ENCODE data around the gene HUWE1.

Gene HUWE1

DNA sequence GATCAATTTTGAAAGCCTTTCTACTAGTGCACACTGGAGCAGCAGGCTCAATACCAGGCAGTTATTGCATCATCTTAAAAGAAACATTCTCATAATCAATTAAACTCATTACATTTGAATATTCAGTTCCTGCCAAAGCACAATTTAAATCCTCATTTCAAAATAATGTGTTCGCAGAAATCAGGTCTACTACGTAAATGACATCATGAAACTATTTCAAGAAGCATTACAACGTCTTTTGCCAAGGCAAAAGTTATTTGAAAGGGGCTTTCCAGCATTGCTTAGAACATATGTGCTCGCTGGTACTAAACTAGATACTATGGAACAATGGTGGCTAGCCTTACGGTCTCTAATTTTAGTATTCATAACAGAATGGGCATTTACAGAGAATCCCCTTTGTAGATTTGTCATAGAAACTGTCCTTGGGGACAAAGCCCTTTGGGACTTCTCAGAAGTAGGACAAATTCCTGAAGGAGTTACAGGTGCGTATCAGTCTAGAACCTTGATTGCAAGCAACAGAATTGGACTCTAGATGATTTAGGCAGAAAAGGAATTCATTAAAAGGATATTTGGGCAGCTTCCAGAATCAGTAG, 27.6 kb upstream of the HUWE1 start:
- Mint-ChIP-seq H3K27ac (peak overlapping the region; percentile 98), H3K9me3 (no peaks in the 10 kb centered on the region), H3K4me3 (peak overlapping the region; percentile 76), H3K4me1 (peaks cover 44% of the 10 kb centered on the region), H3K36me3 (no peaks in the 10 kb centered on the region), H3K27me3 (no peaks in the 10 kb centered on the region)
- peak; percentile 61 for ATAC-seq

DNA sequence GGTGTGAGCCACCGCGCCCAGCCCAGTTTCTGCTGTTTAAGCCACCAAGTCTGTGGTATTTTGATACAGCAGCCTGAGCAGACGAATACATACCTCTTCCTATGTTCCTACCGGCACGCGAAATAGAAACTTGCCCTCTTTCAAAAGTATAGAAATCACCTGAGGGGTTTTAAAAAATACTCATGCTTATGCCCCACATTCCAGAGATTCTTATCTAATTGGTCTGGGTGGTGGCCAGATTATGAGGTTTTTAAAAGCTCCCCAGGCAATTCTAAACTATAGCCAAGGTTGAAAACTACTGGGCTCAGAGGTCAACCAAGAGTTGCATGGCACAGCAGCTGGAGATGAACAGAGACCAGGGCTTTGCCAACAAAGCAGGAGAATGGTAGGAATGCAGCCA, 24.9 kb upstream of the HUWE1 start:
- no peak overlapping the region for H3K4me3 Mint-ChIP-seq
- H3K4me1 Mint-ChIP-seq: peaks cover 27% of the 10 kb centered on the region
- no peaks in the 10 kb centered on the region for H3K36me3 Mint-ChIP-seq
- no peaks in the 10 kb centered on the region for H3K27me3 Mint-ChIP-seq
- H3K27ac Mint-ChIP-seq: no peak overlapping the region
- H3K9me3 Mint-ChIP-seq: no peaks in the 10 kb centered on the region
- no peak for ATAC-seq

DNA sequence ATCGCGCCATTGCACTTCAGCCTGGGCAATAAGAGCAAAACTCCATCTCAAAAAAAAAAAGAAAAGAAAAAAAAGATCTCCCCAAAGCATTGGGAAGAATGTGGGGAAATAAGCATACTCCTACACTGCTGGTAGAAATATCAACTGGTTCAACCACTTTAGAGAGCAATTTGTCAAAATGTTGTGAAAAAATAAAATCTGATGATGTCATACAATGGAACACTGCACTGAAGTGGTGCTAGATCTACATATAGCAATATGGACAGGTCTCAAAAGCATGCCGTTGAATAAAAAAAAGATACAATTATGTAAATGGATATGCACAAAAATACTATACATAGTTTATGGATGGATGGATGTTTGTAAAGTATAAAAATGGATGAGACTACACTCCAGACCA, 18.3 kb upstream of the HUWE1 start:
- no peaks in the 10 kb centered on the region for H3K36me3 Mint-ChIP-seq
- H3K27me3 Mint-ChIP-seq: no peaks in the 10 kb centered on the region
- peak overlapping the region; percentile 72 for H3K27ac Mint-ChIP-seq
- no peak for ATAC-seq
- H3K4me1 Mint-ChIP-seq: no peaks in the 10 kb centered on the region
- no peak overlapping the region for H3K4me3 Mint-ChIP-seq
- no peaks in the 10 kb centered on the region for H3K9me3 Mint-ChIP-seq

DNA sequence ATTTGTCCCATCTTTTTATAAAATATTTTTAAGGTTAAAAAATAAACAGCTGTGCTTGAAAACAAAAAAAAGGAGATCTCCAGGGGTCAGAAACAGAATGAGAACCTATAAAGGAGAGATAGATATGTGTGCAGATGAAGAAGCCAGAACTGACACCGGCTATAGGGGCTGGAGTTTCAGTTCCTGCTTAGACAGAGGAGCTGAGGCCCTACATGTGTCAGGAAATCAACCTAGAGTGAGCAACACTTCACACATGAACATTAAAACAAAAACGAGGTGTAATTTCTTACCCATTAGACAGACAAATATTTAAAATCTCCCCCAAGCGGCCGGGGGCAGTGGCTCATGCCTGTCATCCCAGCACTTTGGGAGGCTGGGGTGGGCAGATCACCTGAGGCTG, 17.8 kb upstream of the HUWE1 start:
- peak; percentile 79 for ATAC-seq
- no peaks in the 10 kb centered on the region for H3K9me3 Mint-ChIP-seq
- no peaks in the 10 kb centered on the region for H3K4me1 Mint-ChIP-seq
- peak overlapping the region; percentile 72 for H3K27ac Mint-ChIP-seq
- no peaks in the 10 kb centered on the region for H3K36me3 Mint-ChIP-seq
- no peak overlapping the region for H3K4me3 Mint-ChIP-seq
- H3K27me3 Mint-ChIP-seq: no peaks in the 10 kb centered on the region

DNA sequence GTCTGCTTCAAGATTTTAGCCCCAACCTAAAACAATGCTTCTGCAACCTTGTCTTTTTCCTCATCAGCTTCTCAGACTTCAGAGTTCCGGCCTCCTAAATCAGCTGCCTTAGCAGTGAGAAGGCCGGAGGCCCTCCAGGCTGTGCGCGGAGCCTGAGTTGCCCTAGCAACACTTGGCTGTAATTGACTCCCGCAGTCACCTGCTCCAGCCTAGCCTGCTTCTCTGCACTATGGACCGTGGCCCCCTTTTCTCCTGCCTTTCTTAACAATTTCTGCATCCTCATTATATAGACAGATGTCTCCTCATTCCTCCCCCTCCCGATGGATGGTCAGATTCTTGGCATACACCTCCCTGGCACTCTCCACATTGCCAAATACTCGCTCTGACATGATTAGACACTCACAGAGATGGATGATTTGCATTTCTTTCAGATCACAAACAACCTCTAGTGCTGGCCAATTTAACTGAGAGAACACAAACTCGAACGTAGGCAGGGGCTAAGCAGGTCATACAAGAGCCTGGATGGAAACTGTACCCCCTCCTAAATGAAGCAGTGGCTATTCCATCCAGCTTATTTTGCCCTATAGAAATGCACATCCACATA, 9.5 kb upstream of the HUWE1 start:
- no peaks in the 10 kb centered on the region for H3K36me3 Mint-ChIP-seq
- no peaks in the 10 kb centered on the region for H3K9me3 Mint-ChIP-seq
- no peaks in the 10 kb centered on the region for H3K27me3 Mint-ChIP-seq
- ATAC-seq: no peak
- no peak overlapping the region for H3K27ac Mint-ChIP-seq
- no peaks in the 10 kb centered on the region for H3K4me1 Mint-ChIP-seq
- no peak overlapping the region for H3K4me3 Mint-ChIP-seq

DNA sequence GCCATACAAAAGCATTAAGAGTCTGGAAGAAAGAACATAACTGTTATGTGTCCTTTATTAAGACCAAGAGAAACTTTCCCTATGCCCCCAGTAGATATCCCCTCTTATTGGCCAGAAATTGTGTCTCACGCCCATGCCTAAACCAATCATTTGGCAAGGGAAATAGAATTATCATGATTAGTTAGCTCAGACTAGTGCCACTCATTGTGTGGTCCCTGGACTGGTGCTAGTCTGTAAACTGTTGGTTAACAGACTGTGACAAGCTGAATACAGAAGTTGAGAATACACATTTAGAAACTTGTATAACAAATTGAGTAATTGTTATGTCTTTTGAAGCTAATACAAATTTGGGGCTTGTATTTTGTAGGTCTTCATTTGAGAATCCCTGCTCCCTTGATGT, 8.1 kb upstream of the HUWE1 start:
- no peaks in the 10 kb centered on the region for H3K27me3 Mint-ChIP-seq
- no peak overlapping the region for H3K27ac Mint-ChIP-seq
- no peaks in the 10 kb centered on the region for H3K9me3 Mint-ChIP-seq
- no peak overlapping the region for H3K4me3 Mint-ChIP-seq
- no peaks in the 10 kb centered on the region for H3K4me1 Mint-ChIP-seq
- H3K36me3 Mint-ChIP-seq: no peaks in the 10 kb centered on the region
- ATAC-seq: no peak

DNA sequence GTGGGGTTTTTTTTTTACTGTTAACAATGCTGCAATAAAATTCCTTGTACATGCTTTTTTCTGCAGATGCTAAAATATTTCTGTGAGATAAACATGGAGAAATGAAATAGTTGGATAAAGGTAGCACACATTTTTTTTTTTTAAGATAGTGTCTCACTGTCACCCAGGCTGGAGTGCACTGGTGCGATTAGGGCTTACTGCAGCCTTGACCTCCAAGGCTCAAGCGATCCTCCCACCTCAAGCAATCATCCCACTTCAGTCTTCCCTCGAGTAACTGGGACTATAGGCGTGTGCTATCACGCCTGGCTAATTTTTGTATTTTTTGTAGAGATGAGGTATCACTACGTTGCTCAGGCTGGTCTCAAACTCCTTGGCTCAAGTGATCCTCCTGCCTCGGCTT, 1.8 kb upstream of the HUWE1 start:
- no peak overlapping the region for H3K4me3 Mint-ChIP-seq
- no peak overlapping the region for H3K27ac Mint-ChIP-seq
- peaks cover 6% of the 10 kb centered on the region for H3K4me1 Mint-ChIP-seq
- H3K9me3 Mint-ChIP-seq: no peaks in the 10 kb centered on the region
- no peak for ATAC-seq
- H3K36me3 Mint-ChIP-seq: no peaks in the 10 kb centered on the region
- H3K27me3 Mint-ChIP-seq: no peaks in the 10 kb centered on the region

DNA sequence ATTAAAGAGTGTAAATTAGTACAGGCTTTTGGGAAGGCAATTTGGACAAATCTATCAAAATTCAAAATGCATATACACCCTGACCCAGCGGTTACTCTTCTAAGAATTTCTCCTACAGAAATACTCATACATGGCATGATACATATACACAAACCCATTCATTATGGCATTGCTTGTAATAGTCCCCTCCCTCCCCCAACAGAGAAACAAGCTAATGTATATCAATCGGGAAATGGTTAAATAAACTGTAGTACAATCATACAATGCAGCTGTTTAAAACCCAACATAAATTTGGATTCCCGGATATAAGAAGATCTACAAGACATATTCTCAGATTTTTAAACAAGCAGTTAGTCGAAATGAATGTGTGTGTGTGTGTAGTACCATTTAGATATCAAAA, 808 bp downstream of the HUWE1 start:
- no peak for ATAC-seq
- Mint-ChIP-seq H3K27me3 (no peaks in the 10 kb centered on the region), H3K36me3 (peaks cover 16% of the 10 kb centered on the region), H3K4me3 (peak overlapping the region; percentile 99), H3K9me3 (no peaks in the 10 kb centered on the region), H3K4me1 (peaks cover 23% of the 10 kb centered on the region), H3K27ac (peak overlapping the region; percentile 87)

DNA sequence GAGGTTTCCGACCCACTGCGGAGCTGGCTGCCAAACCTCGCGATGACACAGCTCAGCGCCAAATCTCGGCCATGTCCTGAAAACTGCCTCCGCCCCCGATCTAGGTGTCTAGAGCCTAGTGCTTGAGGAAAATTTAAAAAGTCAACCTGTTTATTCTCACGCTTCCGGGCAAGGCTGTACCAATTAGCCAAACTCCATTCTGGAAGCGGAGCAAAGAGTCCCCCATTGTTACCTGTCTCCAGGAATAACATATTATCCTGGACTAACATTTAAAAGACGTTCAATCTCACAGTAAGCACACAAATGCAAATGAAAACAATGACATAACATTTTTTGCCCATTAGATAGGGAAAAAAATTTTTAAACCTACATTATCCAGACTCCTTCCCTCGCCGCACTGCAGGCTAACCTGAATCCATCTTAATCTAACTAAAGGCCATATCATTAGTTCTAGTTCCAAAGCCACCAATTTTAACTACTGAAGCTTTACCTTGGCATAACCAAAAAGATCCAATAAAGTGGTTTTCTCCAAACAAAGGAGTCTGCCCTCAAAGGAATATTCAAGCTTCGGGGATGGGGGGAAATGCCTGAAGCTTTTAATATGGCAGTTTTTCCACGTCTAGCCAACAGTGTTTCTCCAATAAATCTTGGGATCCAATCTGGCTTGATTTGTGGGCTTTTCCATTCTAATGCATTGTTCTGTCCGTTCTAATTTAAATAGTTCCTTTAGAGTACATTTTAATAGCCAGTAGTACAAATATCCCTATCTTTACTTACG, 1.9 kb downstream of the HUWE1 start:
- Mint-ChIP-seq H3K4me1 (peaks cover 23% of the 10 kb centered on the region), H3K4me3 (peak overlapping the region; percentile 99), H3K9me3 (no peaks in the 10 kb centered on the region), H3K27me3 (no peaks in the 10 kb centered on the region), H3K36me3 (peaks cover 16% of the 10 kb centered on the region), H3K27ac (peak overlapping the region; percentile 95)
- no peak for ATAC-seq

DNA sequence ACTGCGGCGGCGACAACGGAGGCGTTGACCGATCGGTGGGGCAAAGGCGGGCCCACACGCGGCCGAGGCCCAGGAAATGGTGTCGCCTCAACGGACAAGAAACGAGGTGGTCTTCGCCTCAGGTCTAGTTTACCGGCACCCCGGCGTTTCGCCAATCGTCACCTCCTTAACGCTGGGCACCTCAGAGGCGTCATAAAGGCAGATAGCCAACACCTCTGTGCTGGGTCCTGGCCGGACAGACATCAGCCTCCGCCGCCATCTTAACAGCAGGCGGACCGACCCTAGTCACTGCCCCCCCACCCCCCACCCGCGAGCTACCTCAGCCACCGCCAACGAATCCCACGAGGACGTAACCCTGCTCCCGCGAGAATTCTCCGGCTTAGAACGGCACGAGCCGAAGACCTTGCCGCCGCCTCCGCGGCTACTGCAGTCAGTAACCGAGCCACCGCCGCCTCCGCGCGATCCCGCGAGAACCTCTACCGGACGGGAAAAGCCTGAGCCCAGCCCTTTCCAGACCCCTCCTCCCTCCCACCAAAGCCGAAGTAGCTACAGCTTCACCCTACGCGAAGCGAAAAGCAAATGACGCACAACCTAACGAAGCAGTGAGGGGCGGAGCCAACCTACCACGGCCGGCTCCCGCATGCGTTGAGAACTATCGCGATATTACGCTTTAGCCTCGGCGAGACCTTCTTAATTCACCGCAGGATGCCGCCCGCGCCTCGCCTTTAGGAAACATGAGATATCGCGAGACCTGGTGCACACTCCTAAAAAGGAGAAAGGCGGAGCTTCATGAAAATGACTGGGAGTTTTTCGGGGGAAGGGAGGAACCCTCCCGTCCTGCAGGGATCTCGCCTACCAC, 2.7 kb downstream of the HUWE1 start:
- H3K9me3 Mint-ChIP-seq: no peaks in the 10 kb centered on the region
- H3K4me3 Mint-ChIP-seq: peak overlapping the region; percentile 99
- peak; percentile 86 for ATAC-seq
- H3K36me3 Mint-ChIP-seq: peaks cover 19% of the 10 kb centered on the region
- no peaks in the 10 kb centered on the region for H3K27me3 Mint-ChIP-seq
- H3K4me1 Mint-ChIP-seq: peaks cover 23% of the 10 kb centered on the region
- peak overlapping the region; percentile 95 for H3K27ac Mint-ChIP-seq

DNA sequence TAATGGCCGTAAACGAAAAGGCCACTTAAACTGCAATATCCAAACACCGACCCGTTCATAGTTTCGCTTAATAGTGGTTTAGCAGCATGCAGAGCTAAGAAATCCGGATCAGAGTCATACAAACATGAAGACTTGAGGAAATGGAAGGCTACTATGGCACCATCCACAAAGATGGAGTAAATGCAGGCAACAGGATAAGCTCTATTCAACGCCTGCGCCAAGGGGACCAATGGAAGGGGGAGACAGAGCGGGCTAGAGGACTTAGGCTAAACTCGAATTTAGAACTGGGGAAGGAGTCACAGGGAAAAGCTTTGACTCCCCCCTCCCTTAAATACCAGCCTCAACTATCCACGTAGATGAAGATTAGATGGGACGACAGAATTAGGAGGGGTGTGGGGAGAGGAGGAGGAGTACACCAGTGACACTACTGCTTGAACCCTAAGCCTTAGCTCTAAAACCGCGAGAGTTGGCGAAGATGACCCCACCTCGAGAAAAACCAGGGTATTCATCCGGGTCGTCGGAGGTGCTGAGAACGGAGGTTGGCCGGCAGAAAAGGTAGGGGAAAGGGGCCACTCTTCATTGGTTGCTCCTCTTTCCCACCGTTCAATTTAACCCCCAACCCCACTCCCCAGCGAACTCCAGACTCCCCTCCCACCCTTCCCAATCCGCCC, 3.5 kb downstream of the HUWE1 start:
- H3K9me3 Mint-ChIP-seq: no peaks in the 10 kb centered on the region
- H3K27ac Mint-ChIP-seq: peak overlapping the region; percentile 95
- H3K4me3 Mint-ChIP-seq: peak overlapping the region; percentile 99
- no peak for ATAC-seq
- no peaks in the 10 kb centered on the region for H3K27me3 Mint-ChIP-seq
- peaks cover 21% of the 10 kb centered on the region for H3K36me3 Mint-ChIP-seq
- H3K4me1 Mint-ChIP-seq: peaks cover 23% of the 10 kb centered on the region

DNA sequence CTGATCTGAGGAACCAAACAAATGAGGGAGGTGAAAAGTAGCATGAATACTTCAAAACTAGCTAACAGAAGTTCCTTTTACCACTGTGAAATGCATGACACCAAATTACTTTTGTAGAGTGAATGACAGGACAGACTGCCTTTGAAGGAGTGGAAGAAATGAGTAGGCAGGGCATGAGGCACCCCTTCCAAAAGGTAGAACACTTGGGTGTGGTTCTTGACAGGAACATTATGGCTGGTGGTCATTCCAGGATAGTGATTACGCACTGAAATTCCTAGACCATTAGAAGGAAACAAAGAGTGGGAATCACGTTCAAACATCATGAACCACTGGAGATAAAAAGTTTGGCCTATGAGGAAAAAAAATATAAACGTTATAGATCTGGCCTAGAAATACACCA, 4.9 kb downstream of the HUWE1 start:
- peaks cover 23% of the 10 kb centered on the region for H3K4me1 Mint-ChIP-seq
- no peak overlapping the region for H3K27ac Mint-ChIP-seq
- H3K9me3 Mint-ChIP-seq: no peaks in the 10 kb centered on the region
- H3K27me3 Mint-ChIP-seq: no peaks in the 10 kb centered on the region
- H3K36me3 Mint-ChIP-seq: peaks cover 21% of the 10 kb centered on the region
- no peak for ATAC-seq
- H3K4me3 Mint-ChIP-seq: peak overlapping the region; percentile 41

DNA sequence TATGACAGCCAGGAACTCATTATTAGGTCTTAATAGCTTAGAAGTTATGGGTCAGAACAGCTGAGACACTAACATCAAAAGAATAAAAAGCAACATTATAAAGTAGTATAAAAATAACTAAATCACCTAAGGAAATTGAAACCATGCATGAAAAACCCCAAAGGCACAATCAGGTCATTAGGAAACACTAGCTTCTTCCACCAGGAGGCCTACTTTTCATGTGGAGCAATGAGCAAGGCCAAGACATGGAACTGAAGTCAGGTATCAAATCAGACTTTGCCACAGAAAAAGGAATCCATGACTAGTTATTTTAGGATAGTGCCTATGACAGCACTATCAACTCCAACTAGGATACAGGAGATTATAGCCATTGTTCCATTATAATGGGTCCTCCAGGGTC, 7.9 kb downstream of the HUWE1 start:
- peaks cover 24% of the 10 kb centered on the region for H3K4me1 Mint-ChIP-seq
- ATAC-seq: no peak
- no peaks in the 10 kb centered on the region for H3K27me3 Mint-ChIP-seq
- H3K36me3 Mint-ChIP-seq: peaks cover 21% of the 10 kb centered on the region
- no peak overlapping the region for H3K27ac Mint-ChIP-seq
- no peaks in the 10 kb centered on the region for H3K9me3 Mint-ChIP-seq
- H3K4me3 Mint-ChIP-seq: no peak overlapping the region

DNA sequence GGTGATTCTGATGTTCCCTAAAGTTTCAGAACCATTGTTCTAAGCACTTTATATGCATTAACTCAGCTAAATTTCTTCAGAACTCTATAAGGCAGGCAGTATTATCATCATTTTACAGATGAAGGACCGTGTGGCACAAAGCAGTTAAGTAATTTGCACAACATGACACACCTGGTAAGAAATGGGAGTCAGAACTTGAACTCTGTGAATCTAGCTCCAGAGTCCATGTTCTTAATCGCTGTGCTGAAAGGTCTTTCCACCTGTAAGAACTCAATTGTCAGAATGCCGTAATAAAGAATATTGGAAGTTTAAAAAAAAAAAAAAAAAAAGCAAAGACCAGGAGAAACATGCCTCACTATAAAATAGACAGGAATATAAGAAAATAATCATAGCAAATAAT, 9.2 kb downstream of the HUWE1 start:
- Mint-ChIP-seq H3K27me3 (no peaks in the 10 kb centered on the region), H3K4me1 (peaks cover 15% of the 10 kb centered on the region), H3K36me3 (peaks cover 13% of the 10 kb centered on the region), H3K4me3 (no peak overlapping the region), H3K9me3 (no peaks in the 10 kb centered on the region), H3K27ac (no peak overlapping the region)
- ATAC-seq: no peak

DNA sequence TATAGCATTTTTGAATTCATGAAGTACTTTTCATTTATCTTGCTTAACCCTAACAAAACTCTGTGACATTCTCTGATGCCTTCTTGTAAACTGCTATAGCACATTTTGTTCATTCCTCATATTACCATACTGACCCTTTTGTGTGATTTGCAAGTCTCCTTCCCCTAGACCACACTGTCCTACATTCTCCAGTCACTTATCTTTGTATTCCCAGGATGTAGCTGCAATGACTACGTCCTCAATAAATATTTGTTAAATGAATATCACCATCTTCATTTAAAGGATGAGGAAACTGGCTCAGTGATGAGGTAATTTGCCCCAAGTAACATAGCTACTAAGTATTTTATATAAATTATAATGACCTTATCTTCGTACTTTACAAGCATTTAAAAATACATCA, 11.9 kb downstream of the HUWE1 start:
- no peak for ATAC-seq
- Mint-ChIP-seq H3K4me3 (no peak overlapping the region), H3K36me3 (peaks cover 5% of the 10 kb centered on the region), H3K9me3 (no peaks in the 10 kb centered on the region), H3K27ac (no peak overlapping the region), H3K4me1 (peaks cover 6% of the 10 kb centered on the region), H3K27me3 (no peaks in the 10 kb centered on the region)
